Measurements from ENCODE around the gene AGAP1. TPM values are rescaled to one million over a fixed set of nuclear protein-coding genes. Genes with fewer than 3 reads are reported as not detected.

The AGAP1 gene
- total and polyA plus RNA-seq, 2 donors (not counting 3 experiments of a cell fraction or from before 2014, with no cell fraction given): 10.2 to 20.9 TPM

- no peak for FAIRE-seq
Measured at GRCh38 chr2:235689427-235689853, 195.6 kb downstream of the AGAP1 start.

More at GRCh38 chr2:235689427-235689853, 195.6 kb downstream of the AGAP1 start:
- dilution Hi-C loops (cut with MboI; ENCODE audit: extremely low pct_ligation_motif_present, low sequenced_read_pairs): no loop called here
- intact Hi-C loops (cut with micrococcal nuclease): no loop called here
- Histone ChIP-seq H3K4me1 (ENCODE audit: control insufficient read depth, extremely low read depth, insufficient read depth, low read length) (no peaks in the 10 kb centered on the region), H3K4me2 (ENCODE audit: insufficient read depth, low read length) (no peak overlapping the region), H3K9ac (replicated peaks; ENCODE audit: extremely low read depth, insufficient read depth, low read length) (no peak overlapping the region), H4K20me1 (replicated peaks; ENCODE audit: control insufficient read depth, extremely low read depth, insufficient read depth, low read length) (peaks cover 2% of the 10 kb centered on the region), H2AFZ (ENCODE audit: low read depth, low read length) (no peak overlapping the region), H3K27me3 (ENCODE audit: control insufficient read depth in 2 of 2, insufficient read depth in 2 of 2, low read length in 2 of 2) (no peaks in the 10 kb centered on the region), H3K36me3 (ENCODE audit: control insufficient read depth in 2 of 2, extremely low read depth in 1 of 2, insufficient read depth in 2 of 2, low read length in 2 of 2) (no peaks in the 10 kb centered on the region), H3K9me3 (replicated peaks; ENCODE audit: control insufficient read depth, insufficient read depth, low read length) (no peaks in the 10 kb centered on the region), H3K4me3 (replicated peaks in 1 of 3; ENCODE audit: insufficient read depth in 1 of 3, low read depth in 1 of 3, low read length in 3 of 3) (no peak overlapping the region), H3K79me2 (ENCODE audit: control insufficient read depth, insufficient read depth, low read length) (no peaks in the 10 kb centered on the region), H3K9me1 (replicated peaks; ENCODE audit: control insufficient read depth, extremely low read depth, insufficient read depth, low read length) (no peaks in the 10 kb centered on the region), H3K27ac (ENCODE audit: insufficient read depth, low read depth, low read length) (no peak overlapping the region)
- ChIA-PET CTCF (no interaction called here), POLR2A (no interaction called here)
- no TSS peak for BruUV-seq (replicated peaks)
- no peak for TF ChIP-seq JUN (IDR thresholded peaks at IDR 0.05; ENCODE audit: borderline replicate concordance, insufficient read depth, insufficient read length, low read depth)
- TF ChIP-seq CTCF (IDR thresholded peaks at IDR 0.05; ENCODE audit: extremely low read depth in 1 of 2, insufficient read depth in 1 of 2, low read depth in 1 of 2, low read length in 2 of 2): no peak
- TF ChIP-seq MYC (IDR thresholded peaks at IDR 0.05; ENCODE audit: low read depth, low read length): no peak
- TF ChIP-seq FOS (IDR thresholded peaks at IDR 0.05; ENCODE audit: borderline replicate concordance, insufficient read depth, low read length): no peak
- no peak for DNase-seq (ENCODE audit: low read depth, low spot score)

All from endothelial cell of umbilical vein (primary cell).